NCI-H2196 (cell line): ENCODE measurements around the gene EGFL7.
A peak's percentile ranks its signal among the peaks of the same experiment; 100 is the strongest.

Source experiments
- DNase-seq: peaks from one replicate; lab custom pipeline; 2025; ENCODE audit not compliant: unreplicated experiment; lab: John Stamatoyannopoulos, UW

EGFL7 gene

DNA sequence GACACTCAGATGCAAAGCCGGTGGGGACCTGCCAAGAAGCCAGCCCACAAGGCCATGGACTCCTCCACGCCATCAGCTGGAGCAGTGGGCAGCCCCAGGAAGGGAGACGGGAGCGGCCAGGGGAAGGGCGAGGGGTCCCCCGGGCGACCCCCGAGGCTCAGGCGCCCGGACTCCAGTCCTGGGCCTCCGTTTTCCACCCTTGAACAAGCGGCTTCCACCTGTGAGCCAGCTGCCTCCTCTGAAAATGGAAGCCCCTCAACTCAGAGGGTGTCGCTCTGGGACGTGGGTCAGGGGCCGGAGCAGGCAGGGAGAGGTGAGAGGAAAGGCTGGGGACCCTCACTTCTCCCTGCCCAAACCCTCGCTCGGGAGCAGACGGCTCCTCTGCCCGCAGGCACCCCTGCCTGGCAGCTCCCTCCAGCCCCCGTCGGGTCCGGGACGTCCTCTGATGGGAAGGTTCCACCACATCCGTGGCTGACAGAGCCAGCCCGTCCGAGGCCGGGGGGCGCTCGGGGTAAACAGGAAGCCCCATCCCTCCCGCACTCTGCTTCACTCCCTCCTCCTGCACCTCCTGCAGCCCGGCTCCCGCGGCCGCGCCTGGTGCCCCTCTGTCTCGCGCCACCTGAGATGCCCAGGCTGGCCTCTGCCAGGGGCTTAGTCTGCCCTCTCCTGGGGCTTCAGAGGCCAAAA is 3.7 kb upstream of the EGFL7 start:
- no peak for DNase-seq

DNA sequence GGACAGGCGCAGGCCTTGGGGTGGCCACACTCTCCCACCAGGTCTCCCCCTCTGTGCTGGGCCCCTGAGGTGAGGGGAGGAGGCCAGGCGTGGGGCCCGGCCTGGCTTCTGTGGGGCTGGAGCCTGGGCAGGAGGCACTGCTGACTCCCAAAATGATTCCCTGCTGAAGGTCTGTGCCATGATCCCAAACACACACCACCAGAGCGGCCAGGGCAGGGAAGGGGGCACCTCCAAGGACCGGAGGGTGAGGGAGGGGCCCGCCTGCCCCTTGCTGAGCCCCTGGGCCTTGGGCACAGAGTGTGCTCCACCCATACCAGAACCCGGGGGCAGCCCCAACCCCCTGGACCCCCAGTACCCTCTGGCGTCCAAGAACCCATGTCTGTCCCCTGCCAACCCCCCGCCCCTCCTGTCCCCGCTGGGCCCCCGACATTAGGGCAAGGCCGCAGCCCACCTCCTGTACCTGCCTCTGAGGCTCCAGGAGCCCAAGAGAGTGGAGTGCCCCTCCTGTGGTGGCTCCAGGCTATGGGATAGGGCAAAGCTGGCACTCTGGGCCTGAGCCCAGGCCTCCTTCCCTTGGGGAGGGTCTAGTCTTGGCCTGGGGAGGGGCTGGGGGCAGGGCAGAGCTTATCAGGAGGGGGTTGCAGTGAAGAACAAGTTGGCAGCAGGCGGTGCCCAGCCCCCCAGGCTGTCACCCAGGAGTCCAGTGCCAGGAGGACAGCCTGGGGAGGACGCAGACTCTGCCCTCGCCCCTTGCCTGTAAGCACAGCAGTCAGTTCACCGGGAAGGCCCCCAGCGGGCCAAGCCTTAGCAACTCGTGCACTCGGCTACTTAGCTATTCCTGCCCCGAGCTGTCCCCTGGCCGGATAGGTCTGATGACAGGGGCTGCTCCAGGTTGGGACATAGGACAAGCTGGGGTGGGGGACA is 2.6 kb upstream of the EGFL7 start:
- no peak for DNase-seq

DNA sequence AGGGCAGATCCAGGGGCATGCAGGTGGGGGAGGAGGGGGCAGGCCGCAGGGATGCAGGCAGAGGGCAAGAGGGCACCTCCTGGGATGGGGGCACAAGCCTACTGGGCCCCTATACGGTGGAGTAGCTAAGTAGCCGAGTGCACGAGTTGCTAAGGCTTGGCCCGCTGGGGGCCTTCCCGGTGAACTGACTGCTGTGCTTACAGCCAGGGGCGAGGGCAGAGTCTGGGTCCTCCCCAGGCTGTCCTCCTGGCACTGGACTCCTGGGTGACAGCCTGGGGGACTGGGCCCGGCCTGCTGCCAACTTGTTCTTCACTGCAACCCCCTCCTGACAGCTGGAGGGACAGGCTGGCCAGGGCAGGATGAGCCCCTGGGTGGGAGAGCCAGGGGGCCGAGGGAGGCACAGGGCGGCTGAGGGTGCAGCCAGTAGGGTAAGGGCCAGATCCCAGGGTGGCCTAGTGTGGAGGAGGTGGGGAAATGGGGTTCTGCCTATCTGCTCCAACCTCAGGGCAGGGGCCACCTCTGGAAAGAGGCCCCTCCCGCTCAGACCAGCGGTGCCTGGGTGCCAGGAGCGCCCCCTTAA is 1.7 kb upstream of the EGFL7 start:
- no peak for DNase-seq

DNA sequence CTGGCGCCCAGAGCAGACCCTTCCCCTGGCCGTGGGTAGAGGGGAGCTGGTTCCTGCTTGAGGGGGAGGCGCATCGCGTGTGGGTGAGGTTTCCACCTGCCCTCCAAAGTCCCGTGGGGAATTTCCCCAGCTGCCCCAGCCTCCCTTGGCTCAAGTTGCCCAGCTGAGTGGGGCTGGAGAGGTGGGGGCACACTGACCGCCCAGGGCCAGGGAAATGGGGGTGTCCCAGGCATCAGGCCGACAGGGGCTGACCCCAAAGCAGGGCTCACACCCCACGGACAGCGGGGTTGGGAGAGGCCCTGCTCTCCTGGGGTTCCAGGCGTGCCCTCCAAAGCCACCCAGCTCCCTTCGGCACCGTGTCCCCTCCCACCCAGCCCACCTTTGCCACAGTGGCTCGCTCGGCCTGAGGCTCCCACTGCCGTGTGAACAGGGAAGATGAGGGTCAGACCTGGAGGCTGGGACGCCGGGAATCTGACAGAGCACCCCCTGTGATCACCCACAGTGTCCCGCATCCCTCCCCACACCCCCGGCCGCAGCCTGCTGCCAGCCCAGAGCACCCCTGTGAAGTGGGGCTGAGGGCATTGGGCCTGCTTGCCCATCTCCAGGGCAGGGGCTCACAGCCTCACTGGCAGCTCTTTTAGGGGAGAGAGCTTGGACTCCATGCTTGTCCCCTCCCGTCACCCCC is 933 bp upstream of the EGFL7 start:
- no peak for DNase-seq

DNA sequence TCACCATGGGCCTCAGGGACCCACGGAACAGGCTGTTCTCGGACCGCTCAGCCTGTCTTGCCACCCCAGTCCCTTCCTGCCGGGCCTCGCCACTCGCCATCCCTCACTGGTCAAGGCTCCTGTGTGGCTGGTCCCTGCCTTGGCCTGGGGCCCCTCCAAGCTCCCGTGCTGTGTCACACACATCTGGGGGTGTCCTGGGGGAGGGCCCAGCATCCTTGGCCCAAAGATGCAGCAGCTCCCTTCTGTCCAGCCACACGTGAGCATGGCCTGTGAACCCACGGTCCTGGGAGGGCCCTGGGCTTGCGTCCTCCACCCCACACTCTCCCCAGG is 425 bp upstream of the EGFL7 start:
- no peak for DNase-seq

DNA sequence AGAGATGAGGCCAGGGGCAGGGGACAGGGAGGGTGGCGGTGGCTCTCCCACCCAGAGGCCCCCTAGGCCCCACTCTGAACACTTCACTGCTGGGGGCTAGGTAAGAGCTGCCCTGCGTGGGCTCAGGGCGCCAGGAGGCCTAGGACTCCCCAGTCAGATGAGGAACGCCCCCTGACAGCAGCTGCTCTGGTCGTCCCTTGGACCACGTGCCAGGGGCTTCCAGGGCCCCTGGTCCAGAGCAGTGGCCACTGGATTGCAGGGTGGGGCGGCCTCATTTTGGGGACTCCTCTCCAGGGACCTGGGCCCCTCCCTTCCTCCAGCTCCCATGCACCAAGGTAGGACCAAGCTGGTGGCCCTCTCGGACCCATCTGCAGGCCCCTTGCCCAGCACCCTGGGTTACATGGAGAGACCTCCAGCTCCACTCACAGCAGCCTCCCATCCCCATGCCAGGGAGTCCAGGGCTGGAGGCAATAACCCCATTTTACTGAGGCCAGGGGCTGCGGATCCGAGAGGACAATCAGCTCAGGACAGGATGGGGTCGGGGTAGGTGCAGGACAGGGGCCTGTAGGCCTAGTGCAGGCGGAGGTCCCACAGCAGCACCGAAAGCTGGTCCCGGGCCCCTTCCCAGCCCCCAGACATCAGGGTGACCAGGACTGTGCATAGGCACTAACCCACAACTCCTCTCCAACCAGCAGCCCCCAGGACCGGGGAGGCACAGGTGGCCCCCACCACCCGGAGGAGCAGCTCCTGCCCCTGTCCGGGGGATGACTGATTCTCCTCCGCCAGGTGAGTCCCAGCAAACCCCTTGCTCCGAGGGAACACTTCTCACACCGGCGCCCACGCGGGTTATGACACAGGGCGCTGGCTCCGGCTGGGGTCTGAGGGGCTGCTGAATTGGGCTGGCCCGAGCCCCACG is 1.5 kb downstream of the EGFL7 start:
- no peak for DNase-seq

DNA sequence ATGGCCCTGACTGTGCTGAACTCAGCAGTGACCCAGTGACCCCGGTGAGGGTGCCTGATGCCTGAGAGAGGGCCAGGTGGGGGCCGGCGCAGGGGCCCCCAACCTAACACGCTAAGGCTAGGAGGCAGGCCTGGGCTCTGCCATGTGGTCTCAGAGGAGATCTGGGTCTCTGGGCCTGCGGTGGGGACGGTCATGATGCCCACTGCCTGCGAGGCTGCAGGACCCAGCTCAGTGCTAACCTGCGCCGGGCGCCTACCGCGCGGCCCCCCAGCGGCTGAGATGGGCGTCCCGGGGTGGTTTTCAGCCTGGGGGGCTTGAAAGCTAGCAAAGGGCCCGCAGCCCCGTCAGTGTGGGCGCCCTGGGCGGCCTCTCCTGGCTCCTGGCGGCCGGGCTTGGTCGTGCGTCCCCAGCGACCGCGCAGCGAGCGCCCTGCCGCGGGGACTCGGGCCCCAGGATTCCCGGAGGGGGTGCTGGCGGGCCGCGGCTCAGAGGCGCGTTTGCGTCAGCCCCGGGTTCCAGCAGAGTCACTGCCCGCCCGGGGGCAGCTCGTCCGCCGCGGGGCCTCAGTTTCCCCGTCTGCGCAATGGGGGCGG is 2.5 kb downstream of the EGFL7 start:
- DNase-seq = no peak

DNA sequence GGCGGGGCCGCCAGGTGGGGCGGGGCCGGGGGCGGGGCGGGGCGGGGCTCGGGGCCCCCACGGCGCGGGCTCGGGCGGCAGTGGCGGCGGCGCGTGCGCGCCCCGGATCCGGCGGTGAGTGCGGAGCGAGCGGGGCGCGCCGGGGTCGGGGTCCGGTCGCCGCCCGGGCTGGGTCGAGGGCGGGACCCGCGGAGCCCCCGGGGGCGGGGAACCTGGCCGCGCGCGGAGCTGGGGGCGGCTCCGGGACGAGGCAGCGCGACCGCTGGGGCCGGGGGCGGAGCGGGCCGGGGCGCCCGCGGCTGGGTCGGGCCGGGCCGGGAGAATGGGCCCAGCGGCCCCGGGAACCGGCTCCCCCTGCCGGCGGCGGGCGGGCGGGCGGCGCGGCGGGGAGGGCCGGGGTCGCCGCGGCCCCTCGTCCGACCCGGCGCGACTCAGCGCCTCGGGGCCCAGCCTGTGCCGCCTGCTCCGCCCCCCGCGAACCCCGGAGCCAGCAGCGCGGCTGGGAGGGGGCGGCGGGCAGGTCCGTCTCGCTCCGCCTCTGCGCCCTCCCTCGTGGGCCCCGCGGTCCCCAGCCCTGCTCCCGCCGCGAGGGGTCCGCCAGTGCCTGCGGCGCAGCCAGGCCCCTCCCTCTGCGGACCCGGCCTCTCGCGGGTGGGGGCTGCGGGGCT is 3.1 kb downstream of the EGFL7 start:
- DNase-seq = peak; percentile 40

DNA sequence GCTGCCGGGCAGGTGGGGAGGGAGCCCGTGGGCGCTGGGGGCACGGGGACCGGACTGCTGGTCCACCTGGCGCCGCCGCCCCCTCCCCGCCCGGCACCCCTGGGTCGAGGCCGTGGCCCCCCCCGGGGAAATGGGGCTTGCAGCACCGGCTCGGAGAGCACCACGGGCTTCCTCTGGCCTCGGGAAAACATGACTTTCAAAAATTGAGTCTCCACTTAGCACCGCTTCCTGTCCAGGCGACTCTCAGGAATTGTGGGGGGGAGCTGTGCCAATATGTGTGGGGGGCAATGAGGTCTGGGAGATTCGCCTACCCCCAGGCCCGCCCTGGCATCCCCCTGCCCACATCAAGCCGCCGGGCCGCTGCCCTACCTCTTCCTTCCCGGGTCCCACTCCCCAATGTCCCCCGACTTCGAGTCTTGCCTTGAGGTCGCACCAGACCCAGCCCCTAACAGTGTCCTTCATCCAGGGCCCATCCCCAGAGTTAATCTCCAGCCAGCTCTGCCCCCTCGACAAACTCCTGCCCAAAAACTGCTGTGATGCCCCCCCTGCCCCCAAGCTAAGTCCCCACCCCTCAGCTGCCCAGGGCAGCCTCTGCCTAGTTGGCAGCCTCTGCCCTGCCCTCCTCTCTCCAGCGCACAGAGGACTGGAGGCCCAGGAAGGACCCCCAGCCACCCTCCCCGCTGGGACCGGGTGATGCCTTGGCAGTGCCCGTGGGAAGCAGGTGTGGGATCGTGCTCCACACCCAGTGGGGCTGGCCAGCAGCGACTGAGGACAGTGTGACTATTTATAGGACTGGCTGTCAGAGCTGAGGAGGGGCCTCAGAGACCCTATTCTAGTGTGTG is 3.9 kb downstream of the EGFL7 start:
- DNase-seq = no peak

DNA sequence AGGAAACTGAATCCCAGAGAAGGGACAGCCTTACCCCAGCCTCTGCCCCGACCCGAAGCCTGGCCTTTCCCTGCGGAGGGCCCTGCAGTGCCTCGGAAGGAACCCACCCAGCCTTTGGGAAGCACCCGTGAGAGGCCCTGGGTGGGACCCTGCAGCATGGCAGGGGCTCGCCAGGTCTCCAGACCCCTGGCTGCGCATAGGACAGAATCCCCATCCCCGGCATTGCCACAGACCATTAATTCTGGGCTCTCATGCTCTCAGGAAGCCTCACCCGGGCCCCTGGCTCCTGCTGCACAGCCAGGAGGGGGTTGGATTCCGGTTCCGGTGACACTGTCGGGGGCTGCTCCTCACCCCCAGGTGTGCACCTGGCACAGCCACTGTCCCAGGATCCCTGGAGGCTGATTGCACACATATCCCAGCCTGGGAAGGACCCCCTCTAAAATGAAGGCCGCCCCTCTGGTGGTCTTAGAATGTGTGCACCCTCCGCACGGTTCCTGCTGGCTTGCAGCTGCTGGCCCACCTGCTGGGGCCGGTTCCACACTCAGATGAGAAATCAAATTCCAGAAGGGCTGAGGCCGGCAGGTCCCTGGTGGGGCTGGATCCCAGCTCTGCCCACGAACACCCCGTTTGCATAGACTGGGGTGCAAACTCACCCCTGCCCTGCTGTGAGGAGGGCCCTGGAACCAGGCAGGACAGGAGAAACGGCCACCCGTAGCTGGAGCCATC is 4.7 kb downstream of the EGFL7 start:
- DNase-seq = no peak

DNA sequence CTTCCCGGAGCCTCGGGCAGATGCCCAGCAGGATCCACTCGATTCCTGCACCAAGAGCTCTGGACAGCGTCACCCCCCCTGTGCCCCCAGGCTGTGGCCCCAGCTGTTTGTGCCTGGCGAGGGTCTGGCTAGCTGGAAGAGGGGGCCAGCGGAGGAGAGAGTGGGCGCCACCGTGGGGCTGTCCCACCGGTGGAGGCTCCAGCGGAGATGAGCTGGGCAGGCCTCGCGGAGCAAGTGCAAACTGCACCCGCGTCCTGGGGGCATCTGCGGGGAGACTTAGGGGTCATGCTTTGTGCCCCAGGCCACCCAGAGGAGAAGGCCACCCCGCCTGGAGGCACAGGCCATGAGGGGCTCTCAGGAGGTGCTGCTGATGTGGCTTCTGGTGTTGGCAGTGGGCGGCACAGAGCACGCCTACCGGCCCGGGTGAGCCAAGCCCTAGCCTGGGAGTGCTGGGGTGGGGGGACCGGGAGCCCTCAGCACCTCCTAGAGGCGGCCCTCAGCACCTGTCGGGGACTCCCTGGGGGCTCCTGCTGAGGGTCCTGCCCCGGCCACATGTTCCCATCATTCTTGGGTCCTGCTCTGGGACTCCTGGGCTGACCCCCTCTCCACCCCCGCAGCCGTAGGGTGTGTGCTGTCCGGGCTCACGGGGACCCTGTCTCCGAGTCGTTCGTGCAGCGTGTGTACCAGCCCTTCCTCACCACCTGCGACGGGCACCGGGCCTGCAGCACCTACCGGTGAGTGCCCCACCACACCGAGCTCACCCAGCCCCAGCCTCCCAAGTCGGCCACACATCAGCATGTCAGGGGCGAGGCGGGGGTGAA is 5.4 kb downstream of the EGFL7 start:
- no peak for DNase-seq

DNA sequence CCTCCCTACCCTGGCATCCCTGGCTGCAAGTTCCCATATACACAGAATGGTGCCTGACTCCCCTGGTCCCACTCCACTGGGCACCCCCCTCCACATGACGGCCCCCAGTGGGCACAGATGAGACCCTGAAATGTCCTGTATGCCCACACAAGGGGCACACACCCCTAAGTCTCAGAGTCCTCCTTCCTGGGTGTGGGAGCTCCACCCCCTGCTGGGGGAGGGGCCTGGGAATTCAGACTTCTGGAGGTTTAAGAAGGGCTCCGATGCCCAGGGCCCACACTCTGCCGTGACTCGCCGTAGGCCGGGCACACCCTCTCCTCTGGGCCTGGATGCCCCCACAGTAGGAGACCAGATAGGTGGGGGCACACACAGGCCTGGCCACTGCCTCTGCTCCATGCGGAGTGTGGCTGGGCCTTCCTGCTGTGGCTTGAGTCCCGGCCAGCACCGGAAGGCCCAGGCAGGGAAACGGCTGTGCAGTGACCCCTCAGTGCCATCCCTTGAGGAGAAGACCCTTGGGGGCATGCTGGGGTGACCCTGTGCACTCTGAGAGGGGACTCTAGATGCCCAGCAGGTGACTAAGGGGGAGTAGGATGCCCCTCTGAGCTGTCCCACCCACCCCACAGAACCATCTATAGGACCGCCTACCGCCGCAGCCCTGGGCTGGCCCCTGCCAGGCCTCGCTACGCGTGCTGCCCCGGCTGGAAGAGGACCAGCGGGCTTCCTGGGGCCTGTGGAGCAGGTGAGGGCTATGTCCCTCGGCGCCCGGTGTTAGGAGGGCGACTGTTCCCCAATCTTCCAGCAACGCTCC is 6.5 kb downstream of the EGFL7 start:
- no peak for DNase-seq

DNA sequence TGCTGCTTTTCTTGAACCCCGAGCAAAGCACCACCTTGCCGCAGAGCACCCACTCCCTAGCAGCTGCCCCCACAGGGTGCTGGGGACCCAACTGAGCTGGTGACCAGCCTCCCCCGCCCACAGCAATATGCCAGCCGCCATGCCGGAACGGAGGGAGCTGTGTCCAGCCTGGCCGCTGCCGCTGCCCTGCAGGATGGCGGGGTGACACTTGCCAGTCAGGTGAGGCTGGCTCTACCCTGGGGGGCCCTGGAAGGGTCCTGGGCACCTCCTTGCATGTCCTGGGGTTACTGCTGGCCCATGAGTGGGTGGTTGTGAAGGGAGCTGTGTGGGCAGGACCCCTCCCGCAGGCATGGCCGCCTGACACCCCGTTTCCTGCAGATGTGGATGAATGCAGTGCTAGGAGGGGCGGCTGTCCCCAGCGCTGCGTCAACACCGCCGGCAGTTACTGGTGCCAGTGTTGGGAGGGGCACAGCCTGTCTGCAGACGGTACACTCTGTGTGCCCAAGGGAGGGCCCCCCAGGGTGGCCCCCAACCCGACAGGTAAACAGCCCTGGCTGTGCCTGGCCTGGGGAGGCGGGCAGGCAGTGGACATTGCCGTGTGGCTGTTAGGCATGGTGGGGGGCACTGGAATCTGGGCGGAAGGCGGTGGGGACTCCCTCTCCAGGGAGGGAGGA is 7.2 kb downstream of the EGFL7 start:
- DNase-seq = no peak

DNA sequence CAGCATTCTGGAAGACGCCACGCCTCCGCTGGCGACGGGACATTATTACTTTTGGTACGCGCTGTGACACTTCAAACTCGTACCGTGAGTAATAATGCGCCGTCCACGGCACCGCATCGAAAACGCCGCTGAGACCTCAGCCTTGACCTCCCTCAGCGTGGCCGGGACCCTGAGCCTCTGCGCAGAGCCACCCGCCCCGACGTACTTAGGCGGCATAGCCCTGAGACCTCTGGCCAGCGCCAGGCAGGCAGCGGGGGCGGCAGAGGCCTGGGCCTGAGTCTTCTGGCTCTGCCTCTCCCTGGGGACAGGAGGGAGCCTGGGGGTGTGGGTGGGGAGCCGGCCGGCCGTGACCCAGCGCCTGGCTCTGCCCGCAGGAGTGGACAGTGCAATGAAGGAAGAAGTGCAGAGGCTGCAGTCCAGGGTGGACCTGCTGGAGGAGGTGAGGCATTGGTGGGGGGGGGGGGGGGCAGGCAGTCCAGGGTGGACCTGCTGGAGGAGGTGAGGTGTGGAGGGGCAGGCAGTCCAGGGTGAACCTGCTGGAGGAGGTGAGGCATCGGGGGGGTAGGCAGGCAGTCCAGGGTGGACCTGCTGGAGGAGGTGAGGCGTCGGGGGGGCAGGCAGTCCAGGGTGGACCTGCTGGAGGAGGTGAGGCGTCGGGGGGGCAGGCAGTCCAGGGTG is 8.0 kb downstream of the EGFL7 start:
- DNase-seq = no peak

DNA sequence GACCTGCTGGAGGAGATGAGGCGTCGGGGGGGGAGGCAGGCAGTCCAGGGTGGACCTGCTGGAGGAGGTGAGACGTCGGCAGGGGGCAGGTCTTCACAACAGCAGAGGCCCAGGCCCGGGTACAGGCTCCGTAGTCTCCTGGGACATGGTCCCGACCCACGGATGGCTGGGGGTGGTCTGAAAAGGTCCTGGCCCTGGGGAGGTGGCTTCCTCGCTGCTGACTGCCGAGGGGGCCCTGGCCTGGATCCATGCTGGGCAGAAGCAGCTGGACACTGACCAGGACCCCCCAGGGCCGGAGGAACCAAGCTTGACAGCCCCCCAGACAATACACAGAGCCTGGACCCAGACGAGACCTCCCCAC is 8.5 kb downstream of the EGFL7 start:
- DNase-seq = no peak
